Trophoblast cell (in vitro differentiated cells and primary cell): Measurements from ENCODE around the gene DNASE1L2.

Source experiments
- DNase-seq, 2 donors: peaks; one replicate each; pipeline ENCODE4 v3.0.0-alpha.2; 2016
- H2AFZ ChIP-seq: 2 replicates; pipeline ENCODE4 v1.6.1; 2013; ENCODE audit warnings: low read length, moderate library complexity, mild to moderate bottlenecking; ENCODE audit not compliant: insufficient read depth, poor library complexity
- H2AK5ac ChIP-seq: 2 replicates; pipeline ENCODE4 v1.6.1; 2013; ENCODE audit warnings: mild to moderate bottlenecking, low read length
- H2BK120ac ChIP-seq: 2 replicates; pipeline ENCODE4 v1.6.1; 2013; ENCODE audit warnings: low read length, mild to moderate bottlenecking, moderate library complexity; ENCODE audit not compliant: insufficient read depth, poor library complexity
- H2BK12ac ChIP-seq: 2 replicates; pipeline ENCODE4 v1.6.1; 2013; ENCODE audit warnings: mild to moderate bottlenecking, low read length, moderate library complexity
- H2BK5ac ChIP-seq: 2 replicates; pipeline ENCODE4 v1.6.1; 2013; ENCODE audit warnings: low read length, low read depth, moderate library complexity, mild to moderate bottlenecking; ENCODE audit not compliant: poor library complexity
- H3K14ac ChIP-seq: 2 replicates; pipeline ENCODE4 v1.6.1; 2013; ENCODE audit warnings: mild to moderate bottlenecking, low read length
- H3K18ac ChIP-seq: 2 replicates; pipeline ENCODE4 v1.6.1; 2013; ENCODE audit warnings: mild to moderate bottlenecking, low read length
- H3K23ac ChIP-seq: 2 replicates; pipeline ENCODE4 v1.6.1; 2013; ENCODE audit warnings: low read length
- H3K27ac ChIP-seq: 2 replicates; pipeline ENCODE4 v1.5.1; 2013; ENCODE audit warnings: low read depth, mild to moderate bottlenecking, inconsistent platforms, low read length, moderate library complexity
- H3K27me3 ChIP-seq: 2 replicates; pipeline ENCODE4 v1.6.1; 2013; ENCODE audit warnings: inconsistent platforms, mild to moderate bottlenecking, low read length, moderate library complexity; ENCODE audit not compliant: insufficient read depth
- H3K36me3 ChIP-seq, 2 experiments: 1 replicate in 1 of 2; 2 replicates in 1 of 2; pipeline ENCODE4 v1.6.1; 2013; ENCODE audit warnings: low read length in 2 of 2, mild to moderate bottlenecking in 2 of 2, moderate library complexity in 1 of 2; ENCODE audit not compliant: insufficient read depth in 2 of 2, control insufficient read depth in 1 of 2
- H3K4ac ChIP-seq: 2 replicates; pipeline ENCODE4 v1.6.1; 2013; ENCODE audit warnings: low read depth, mild to moderate bottlenecking, low read length, moderate library complexity
- H3K4me1 ChIP-seq, 2 experiments: 1 replicate in 1 of 2; 2 replicates in 1 of 2; pipeline ENCODE4 v1.6.1; 2013; ENCODE audit warnings: low read length in 2 of 2, mild to moderate bottlenecking in 2 of 2, moderate library complexity in 1 of 2; ENCODE audit not compliant: insufficient read depth in 2 of 2, control insufficient read depth in 1 of 2
- H3K4me2 ChIP-seq: 2 replicates; pipeline ENCODE4 v1.6.1; 2013; ENCODE audit warnings: inconsistent platforms, mild to moderate bottlenecking, low read length, moderate library complexity
- H3K4me3 ChIP-seq: 2 replicates; pipeline ENCODE4 v1.5.1; 2013; ENCODE audit warnings: mild to moderate bottlenecking, low read depth, low read length, inconsistent platforms
- H3K79me1 ChIP-seq: one replicate; pipeline ENCODE4 v1.6.1; 2013; ENCODE audit warnings: low read length
- H3K79me2 ChIP-seq: 2 replicates; pipeline ENCODE4 v1.6.1; 2013; ENCODE audit warnings: low read length, mild to moderate bottlenecking; ENCODE audit not compliant: control insufficient read depth, insufficient read depth, poor library complexity
- H3K9ac ChIP-seq: 2 replicates; pipeline ENCODE4 v1.6.1; 2013; ENCODE audit warnings: mild to moderate bottlenecking, low read length
- H3K9me3 ChIP-seq: 2 replicates; pipeline ENCODE4 v1.6.1; 2013; ENCODE audit warnings: low read depth, mild to moderate bottlenecking, control low read depth, inconsistent platforms, low read length; ENCODE audit not compliant: insufficient read depth
- H4K12ac ChIP-seq: 2 replicates; pipeline ENCODE4 v1.6.1; 2013; ENCODE audit warnings: low read depth, mild to moderate bottlenecking, low read length, moderate library complexity
- H4K8ac ChIP-seq: 2 replicates; pipeline ENCODE4 v1.6.1; 2013; ENCODE audit warnings: low read depth, mild to moderate bottlenecking, low read length, moderate library complexity
- H4K91ac ChIP-seq: one replicate; pipeline ENCODE4 v1.6.1; 2013; ENCODE audit warnings: low read depth, mild to moderate bottlenecking, low read length, moderate library complexity
- WGBS: extraction: QIAGEN DNeasy Blood & Tissue Kit; methylation state at CpG from one replicate; pipeline ENCODE4 v1.1.7; 2013; ENCODE audit warnings: missing lambda C conversion rate; ENCODE audit not compliant: insufficient read length, insufficient coverage; ENCODE audit errors: extremely low coverage; 5-methylcytosine and 5-hydroxymethylcytosine counted together

Gene DNASE1L2

DNA sequence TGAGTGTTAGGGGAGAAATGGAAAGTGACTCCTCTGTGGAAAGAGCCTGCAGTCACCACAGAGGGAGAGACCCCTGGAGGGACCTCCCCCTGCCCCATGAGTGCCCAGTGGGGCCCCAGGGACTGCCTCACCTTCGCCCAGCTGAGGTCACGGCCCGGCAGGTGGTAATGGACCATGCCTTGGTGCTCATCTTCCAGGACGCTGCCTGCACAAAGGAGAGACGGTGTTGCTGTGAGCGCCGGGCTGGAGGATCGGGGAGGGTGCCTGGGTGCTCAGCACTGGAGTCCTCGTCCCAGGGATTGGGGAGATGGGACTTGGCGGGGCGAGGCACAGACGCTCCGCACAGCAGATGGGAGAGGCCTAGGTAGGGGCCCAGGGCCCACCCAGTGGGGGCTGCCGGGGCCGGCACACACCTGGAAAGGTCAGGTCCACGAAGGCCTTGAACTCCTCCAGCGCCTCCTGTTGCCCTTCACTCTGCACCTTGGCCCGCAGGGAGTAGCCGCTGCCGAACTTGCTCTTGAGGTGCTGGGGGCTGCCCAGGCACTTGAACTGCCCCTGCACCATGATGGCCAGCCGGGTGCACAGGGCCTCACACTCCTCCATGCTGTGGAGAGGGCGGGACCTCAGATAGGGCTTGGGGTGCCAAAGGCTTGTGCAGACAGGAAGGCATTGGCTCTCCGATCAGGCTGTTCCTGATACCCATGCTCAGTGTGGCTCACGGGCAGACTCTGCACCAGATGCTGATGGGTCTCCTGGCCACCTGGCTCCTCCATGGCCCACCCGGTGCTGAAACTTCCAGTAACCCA is 41.4 kb downstream of the DNASE1L2 start:
- H3K36me3 ChIP-seq = no peaks in the 10 kb centered on the region
- no peak overlapping the region for H3K14ac ChIP-seq
- no peak overlapping the region for H2AK5ac ChIP-seq
- H2BK120ac ChIP-seq = no peak overlapping the region
- H3K23ac ChIP-seq = no peak overlapping the region
- no peak overlapping the region for H4K8ac ChIP-seq
- H3K4me1 ChIP-seq = no peaks in the 10 kb centered on the region
- no peak for DNase-seq
- no peaks in the 10 kb centered on the region for H3K79me2 ChIP-seq
- no peaks in the 10 kb centered on the region for H3K27me3 ChIP-seq
- no CpG with 5 or more reads among the region's 25 CpGs for WGBS
- no peak overlapping the region for H3K18ac ChIP-seq
- no peaks in the 10 kb centered on the region for H3K79me1 ChIP-seq
- H2AFZ ChIP-seq = no peak overlapping the region
- no peak overlapping the region for H3K27ac ChIP-seq
- no peak overlapping the region for H3K9ac ChIP-seq
- no peak overlapping the region for H3K4me2 ChIP-seq
- H2BK12ac ChIP-seq = no peak overlapping the region
- H3K4ac ChIP-seq = no peak overlapping the region
- no peak overlapping the region for H4K12ac ChIP-seq
- peak overlapping the region; percentile 30 for H3K4me3 ChIP-seq
- no peak overlapping the region for H2BK5ac ChIP-seq
- H4K91ac ChIP-seq = no peak overlapping the region
- H3K9me3 ChIP-seq = no peaks in the 10 kb centered on the region

DNA sequence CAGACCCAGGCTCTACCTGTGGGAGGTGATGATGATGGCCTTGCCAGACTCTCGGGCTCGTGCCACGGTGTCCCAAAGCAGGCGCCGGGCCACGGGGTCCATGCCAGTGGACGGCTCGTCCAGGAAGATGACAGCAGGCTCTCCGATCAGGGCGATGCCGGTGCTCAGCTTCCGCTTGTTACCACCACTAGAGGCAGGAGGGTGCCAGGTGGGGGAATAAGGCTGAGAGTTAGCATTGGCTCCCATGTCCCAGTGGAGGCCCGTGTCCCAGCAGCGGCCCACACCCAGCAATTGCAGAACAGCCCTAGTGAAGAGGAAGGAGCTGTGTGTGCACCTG is 42.0 kb downstream of the DNASE1L2 start:
- H3K4me1 ChIP-seq = no peaks in the 10 kb centered on the region
- H3K79me2 ChIP-seq = no peaks in the 10 kb centered on the region
- H4K8ac ChIP-seq = no peak overlapping the region
- no peaks in the 10 kb centered on the region for H3K27me3 ChIP-seq
- H4K91ac ChIP-seq = no peak overlapping the region
- no peaks in the 10 kb centered on the region for H3K79me1 ChIP-seq
- peak in 1 of 2 donors; percentile 18 for DNase-seq
- no peak overlapping the region for H2AK5ac ChIP-seq
- H3K9ac ChIP-seq = no peak overlapping the region
- H2BK5ac ChIP-seq = no peak overlapping the region
- no peak overlapping the region for H3K27ac ChIP-seq
- H3K4me3 ChIP-seq = no peak overlapping the region
- H2AFZ ChIP-seq = no peak overlapping the region
- no CpG with 5 or more reads among the region's 14 CpGs for WGBS
- H4K12ac ChIP-seq = no peak overlapping the region
- no peak overlapping the region for H2BK120ac ChIP-seq
- H3K18ac ChIP-seq = no peak overlapping the region
- no peak overlapping the region for H3K4me2 ChIP-seq
- peaks cover 2% of the 10 kb centered on the region for H3K9me3 ChIP-seq
- H3K36me3 ChIP-seq = no peaks in the 10 kb centered on the region
- H3K23ac ChIP-seq = no peak overlapping the region
- H3K14ac ChIP-seq = no peak overlapping the region
- no peak overlapping the region for H2BK12ac ChIP-seq
- H3K4ac ChIP-seq = no peak overlapping the region

DNA sequence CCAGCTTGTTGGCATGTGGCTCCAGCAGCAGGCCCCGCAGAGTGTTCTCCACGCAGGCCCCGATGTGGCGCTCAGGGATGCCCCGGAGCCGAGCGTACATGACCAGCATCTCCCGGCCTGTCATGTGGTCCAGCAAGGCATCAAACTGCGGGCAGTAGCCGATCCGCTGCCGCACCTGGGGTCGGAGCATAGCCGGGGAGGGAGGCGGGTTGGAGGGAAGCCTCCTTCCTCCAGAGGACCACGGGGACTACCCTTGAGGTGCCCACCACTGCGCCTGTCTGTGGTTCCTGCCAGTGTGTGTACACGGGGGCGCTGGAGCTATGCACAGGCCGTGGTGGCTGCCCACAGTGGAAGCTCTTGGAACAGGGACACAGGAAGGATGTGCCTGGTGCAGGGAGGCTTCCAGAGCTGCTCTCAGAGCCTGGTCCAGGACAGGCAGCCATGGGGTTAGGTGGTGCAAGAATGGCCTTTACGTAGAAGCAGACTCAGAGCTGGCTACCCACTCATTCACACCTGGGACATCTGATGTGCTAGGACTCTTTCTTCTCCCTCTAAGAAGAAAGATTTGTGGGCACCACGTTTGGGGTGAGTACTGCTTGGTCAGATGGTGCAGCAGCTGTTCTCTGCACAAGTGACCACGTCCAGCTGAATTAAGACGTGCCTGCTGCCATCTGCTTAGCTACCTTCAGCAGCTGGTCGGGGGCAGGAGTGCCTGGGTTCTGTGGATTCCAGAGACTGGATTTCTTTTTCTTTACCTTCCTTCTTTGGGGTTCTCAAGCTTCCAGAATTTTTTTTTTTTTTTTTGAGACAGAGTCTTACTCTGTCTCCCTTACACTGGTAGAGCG is 42.9 kb downstream of the DNASE1L2 start:
- no peak overlapping the region for H4K8ac ChIP-seq
- H2AK5ac ChIP-seq = no peak overlapping the region
- H3K27ac ChIP-seq = no peak overlapping the region
- no peaks in the 10 kb centered on the region for H3K27me3 ChIP-seq
- no peak overlapping the region for H3K9ac ChIP-seq
- H3K36me3 ChIP-seq = no peaks in the 10 kb centered on the region
- H2BK5ac ChIP-seq = no peak overlapping the region
- H2AFZ ChIP-seq = no peak overlapping the region
- no peak overlapping the region for H4K91ac ChIP-seq
- no peak overlapping the region for H3K4me2 ChIP-seq
- H2BK12ac ChIP-seq = no peak overlapping the region
- H3K4me1 ChIP-seq = no peaks in the 10 kb centered on the region
- H4K12ac ChIP-seq = no peak overlapping the region
- no peak for DNase-seq
- H3K23ac ChIP-seq = no peak overlapping the region
- no peak overlapping the region for H3K4ac ChIP-seq
- no peak overlapping the region for H2BK120ac ChIP-seq
- peaks cover 2% of the 10 kb centered on the region for H3K9me3 ChIP-seq
- H3K79me2 ChIP-seq = no peaks in the 10 kb centered on the region
- no CpG with 5 or more reads among the region's 26 CpGs for WGBS
- no peak overlapping the region for H3K4me3 ChIP-seq
- no peaks in the 10 kb centered on the region for H3K79me1 ChIP-seq
- H3K14ac ChIP-seq = no peak overlapping the region
- H3K18ac ChIP-seq = no peak overlapping the region

DNA sequence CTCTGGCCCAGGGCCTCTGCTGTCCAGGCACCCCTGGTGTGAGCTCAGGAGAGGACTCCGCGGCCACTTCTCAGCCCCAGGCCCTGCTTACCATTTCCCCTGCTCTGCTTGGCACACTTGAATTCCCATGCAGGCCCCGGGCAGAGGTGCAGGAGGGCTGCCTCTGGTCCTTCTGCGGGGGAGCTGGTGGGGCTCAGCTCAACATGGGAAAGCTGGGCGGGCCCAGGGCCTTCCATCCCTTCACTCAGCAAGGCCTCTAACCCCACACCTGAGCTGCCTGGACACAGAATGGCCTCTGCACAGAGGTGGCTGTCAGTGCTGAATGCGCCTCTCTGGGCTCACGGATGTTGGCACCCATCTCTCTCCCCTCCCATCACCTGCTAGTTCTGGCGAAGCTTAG is 44.2 kb downstream of the DNASE1L2 start:
- no peak overlapping the region for H4K8ac ChIP-seq
- H3K27me3 ChIP-seq = no peaks in the 10 kb centered on the region
- no peak overlapping the region for H2BK12ac ChIP-seq
- H3K79me1 ChIP-seq = no peaks in the 10 kb centered on the region
- peaks cover 2% of the 10 kb centered on the region for H3K9me3 ChIP-seq
- H2BK120ac ChIP-seq = no peak overlapping the region
- no peak overlapping the region for H3K27ac ChIP-seq
- no CpG with 5 or more reads among the region's 8 CpGs for WGBS
- no peak overlapping the region for H3K4me2 ChIP-seq
- H3K18ac ChIP-seq = no peak overlapping the region
- no peaks in the 10 kb centered on the region for H3K79me2 ChIP-seq
- H4K91ac ChIP-seq = no peak overlapping the region
- no peak overlapping the region for H3K9ac ChIP-seq
- H3K4me3 ChIP-seq = no peak overlapping the region
- H3K4me1 ChIP-seq = no peaks in the 10 kb centered on the region
- H2AK5ac ChIP-seq = no peak overlapping the region
- H2BK5ac ChIP-seq = no peak overlapping the region
- no peak overlapping the region for H3K14ac ChIP-seq
- H3K23ac ChIP-seq = no peak overlapping the region
- H3K36me3 ChIP-seq = no peaks in the 10 kb centered on the region
- no peak overlapping the region for H2AFZ ChIP-seq
- no peak overlapping the region for H4K12ac ChIP-seq
- DNase-seq = no peak
- H3K4ac ChIP-seq = no peak overlapping the region
